ENCODE measurements around the gene MATN4. TPM values are rescaled to one million over a fixed set of nuclear protein-coding genes. Genes with fewer than 3 reads are reported as not detected.

Gene MATN4
- total and polyA plus RNA-seq, 4 experiments from 2014 or later: not detected

- Histone ChIP-seq H3K27ac (ENCODE audit: low read depth, low read length) (no peak overlapping the region), H3K4me3 (ENCODE audit: low read length in 2 of 2) (no peak overlapping the region), H3K36me3 (ENCODE audit: insufficient read depth, low read length) (no peaks in the 10 kb centered on the region), H3K27me3 (ENCODE audit: insufficient read depth, low read length) (no peaks in the 10 kb centered on the region), H3K4me1 (ENCODE audit: insufficient read depth, low read length) (peaks cover 11% of the 10 kb centered on the region), H3K9me3 (ENCODE audit: control insufficient read depth in 1 of 2, low read length in 2 of 2) (no peaks in the 10 kb centered on the region)
- Mint-ChIP-seq H3K4me3 (peak overlapping the region in 1 of 8 donors; percentile 43), H3K27me3 (peaks cover 8 to 35% of the 10 kb centered on the region in 2 donors), H3K36me3 (no peaks in the 10 kb centered on the region), H3K9me3 (no peaks in the 10 kb centered on the region), H3K4me1 (peaks cover 2 to 8% (median 4%) of the 10 kb centered on the region in 4 donors), H3K27ac (no peak overlapping the region)
- intact Hi-C loops (cut with micrococcal nuclease): loop anchor here (2.0 to 5.0 kb wide), 5 partner anchors 194 to 604 kb away; partner anchors contain the start of gene STK4
- POLR2A ChIA-PET (ENCODE audit: partially characterized antibody): interaction anchor here (1.0 kb wide), 1 partner anchor 72 kb away, joined by 3 read pairs; the partner anchor contains the start of gene SYS1
- DNase-seq: peak; percentile 54 to 63 (median 57)
- CTCF ChIA-PET (ENCODE audit: partially characterized antibody): interaction anchor here (0.6 to 6.6 kb wide), 17 partner anchors 10 to 905 kb away, joined by 3 to 70 read pairs (median 5); no protein-coding TSS in a partner anchor
Measured at GRCh38 chr20:45290677-45291355, 17.3 kb downstream of the MATN4 start.

GRCh38 chr20:45289942-45290676, 18.0 kb downstream of the MATN4 start:
- H3K27ac Mint-ChIP-seq: no peak overlapping the region
- H3K27me3 ChIP-seq (ENCODE audit: insufficient read depth, low read length): no peaks in the 10 kb centered on the region

GRCh38 chr20:45288860-45289259, 19.2 kb downstream of the MATN4 start:
- H3K27me3 Mint-ChIP-seq: peaks cover 6 to 30% of the 10 kb centered on the region in 2 donors

More at GRCh38 chr20:45289942-45290676, 18.0 kb downstream of the MATN4 start:
- Mint-ChIP-seq H3K36me3 (no peaks in the 10 kb centered on the region), H3K27me3 (peaks cover 8 to 35% of the 10 kb centered on the region in 2 donors), H3K9me3 (no peaks in the 10 kb centered on the region), H3K4me1 (peaks cover 2 to 8% (median 4%) of the 10 kb centered on the region in 4 donors), H3K4me3 (no peak overlapping the region)
- no peaks in the 10 kb centered on the region for H3K36me3 ChIP-seq (ENCODE audit: insufficient read depth, low read length)
- H3K9me3 ChIP-seq (ENCODE audit: control insufficient read depth in 1 of 2, low read length in 2 of 2): no peaks in the 10 kb centered on the region
- ChIA-PET POLR2A (ENCODE audit: partially characterized antibody) (interaction anchor here (1.0 kb wide), 1 partner anchor 73 kb away, joined by 3 read pairs; the partner anchor contains the start of gene SYS1), CTCF (ENCODE audit: partially characterized antibody) (interaction anchor here (0.9 to 6.6 kb wide), 15 partner anchors 9 to 606 kb away, joined by 3 to 70 read pairs (median 5); no protein-coding TSS in a partner anchor)
- intact Hi-C loops (cut with micrococcal nuclease): loop anchor here (2.0 to 5.0 kb wide), 5 partner anchors 193 to 603 kb away; partner anchors contain the start of gene STK4
- no peak overlapping the region for H3K27ac ChIP-seq (ENCODE audit: low read depth, low read length)
- H3K4me3 ChIP-seq (ENCODE audit: low read length in 2 of 2): no peak overlapping the region
- DNase-seq: no peak
- H3K4me1 ChIP-seq (ENCODE audit: insufficient read depth, low read length): peaks cover 11% of the 10 kb centered on the region

GRCh38 chr20:45288376-45288775, 19.7 kb downstream of the MATN4 start:
- Mint-ChIP-seq H3K4me1 (peaks cover 0 to 5% (median 0%) of the 10 kb centered on the region in 4 donors), H3K4me3 (no peak overlapping the region), H3K27me3 (peaks cover 6 to 29% of the 10 kb centered on the region in 2 donors), H3K36me3 (no peaks in the 10 kb centered on the region), H3K9me3 (no peaks in the 10 kb centered on the region), H3K27ac (no peak overlapping the region)
- Histone ChIP-seq H3K9me3 (ENCODE audit: control insufficient read depth in 1 of 2, low read length in 2 of 2) (no peaks in the 10 kb centered on the region), H3K27ac (ENCODE audit: low read depth, low read length) (no peak overlapping the region), H3K4me1 (ENCODE audit: insufficient read depth, low read length) (peaks cover 6% of the 10 kb centered on the region), H3K36me3 (ENCODE audit: insufficient read depth, low read length) (no peaks in the 10 kb centered on the region), H3K4me3 (ENCODE audit: low read length in 2 of 2) (no peak overlapping the region), H3K27me3 (ENCODE audit: insufficient read depth, low read length) (no peaks in the 10 kb centered on the region)
- ChIA-PET CTCF (ENCODE audit: partially characterized antibody) (no interaction called here), POLR2A (ENCODE audit: partially characterized antibody) (no interaction called here)
- DNase-seq: no peak
- intact Hi-C loops (cut with micrococcal nuclease): no loop called here

More at GRCh38 chr20:45288860-45289259, 19.2 kb downstream of the MATN4 start:
- Histone ChIP-seq H3K4me3 (ENCODE audit: low read length in 2 of 2) (no peak overlapping the region), H3K27me3 (ENCODE audit: insufficient read depth, low read length) (no peaks in the 10 kb centered on the region), H3K36me3 (ENCODE audit: insufficient read depth, low read length) (no peaks in the 10 kb centered on the region), H3K4me1 (ENCODE audit: insufficient read depth, low read length) (peaks cover 8% of the 10 kb centered on the region), H3K27ac (ENCODE audit: low read depth, low read length) (no peak overlapping the region), H3K9me3 (ENCODE audit: control insufficient read depth in 1 of 2, low read length in 2 of 2) (no peaks in the 10 kb centered on the region)
- Mint-ChIP-seq H3K4me1 (peaks cover under 1 to 5% (median 2%) of the 10 kb centered on the region in 4 donors), H3K36me3 (no peaks in the 10 kb centered on the region), H3K4me3 (no peak overlapping the region), H3K27ac (no peak overlapping the region), H3K9me3 (no peaks in the 10 kb centered on the region)
- POLR2A ChIA-PET (ENCODE audit: partially characterized antibody): no interaction called here
- CTCF ChIA-PET (ENCODE audit: partially characterized antibody): interaction anchor here (6.6 kb wide), 1 partner anchor 31 kb away, joined by 58 read pairs; no protein-coding TSS in a partner anchor
- intact Hi-C loops (cut with micrococcal nuclease): no loop called here
- no peak for DNase-seq

- DNase-seq: no peak
- Histone ChIP-seq H3K4me3 (ENCODE audit: low read length in 2 of 2) (no peak overlapping the region), H3K4me1 (ENCODE audit: insufficient read depth, low read length) (no peaks in the 10 kb centered on the region), H3K36me3 (ENCODE audit: insufficient read depth, low read length) (no peaks in the 10 kb centered on the region), H3K27me3 (ENCODE audit: insufficient read depth, low read length) (no peaks in the 10 kb centered on the region), H3K9me3 (ENCODE audit: control insufficient read depth in 1 of 2, low read length in 2 of 2) (no peaks in the 10 kb centered on the region), H3K27ac (ENCODE audit: low read depth, low read length) (no peak overlapping the region)
- Mint-ChIP-seq H3K9me3 (no peaks in the 10 kb centered on the region), H3K36me3 (no peaks in the 10 kb centered on the region), H3K27ac (no peak overlapping the region), H3K27me3 (peaks cover 11 to 36% of the 10 kb centered on the region in 2 donors), H3K4me3 (no peak overlapping the region), H3K4me1 (no peaks in the 10 kb centered on the region)
- intact Hi-C loops (cut with micrococcal nuclease): no loop called here
- ChIA-PET CTCF (ENCODE audit: partially characterized antibody) (interaction anchor here (10.3 kb wide), 1 partner anchor 9 kb away, joined by 70 read pairs; no protein-coding TSS in a partner anchor), POLR2A (ENCODE audit: partially characterized antibody) (no interaction called here)
Measured at GRCh38 chr20:45283551-45284057, 24.5 kb downstream of the MATN4 start.

- H3K27ac Mint-ChIP-seq: no peak overlapping the region
- POLR2A ChIA-PET (ENCODE audit: partially characterized antibody): no interaction called here
- CTCF ChIA-PET (ENCODE audit: partially characterized antibody): interaction anchor here (10.3 kb wide), 1 partner anchor 10 kb away, joined by 70 read pairs; no protein-coding TSS in a partner anchor
Measured at GRCh38 chr20:45282700-45283550, 25.2 kb downstream of the MATN4 start.

More at GRCh38 chr20:45282700-45283550, 25.2 kb downstream of the MATN4 start:
- no peaks in the 10 kb centered on the region for H3K9me3 Mint-ChIP-seq
- no peak overlapping the region for H3K4me3 ChIP-seq (ENCODE audit: low read length in 2 of 2)
- intact Hi-C loops (cut with micrococcal nuclease): no loop called here
- no peak for DNase-seq
- no peaks in the 10 kb centered on the region for H3K4me1 ChIP-seq (ENCODE audit: insufficient read depth, low read length)
- no peaks in the 10 kb centered on the region for H3K9me3 ChIP-seq (ENCODE audit: control insufficient read depth in 1 of 2, low read length in 2 of 2)
- no peak overlapping the region for H3K27ac ChIP-seq (ENCODE audit: low read depth, low read length)
- H3K4me3 Mint-ChIP-seq: no peak overlapping the region
- H3K4me1 Mint-ChIP-seq: no peaks in the 10 kb centered on the region
- H3K27me3 Mint-ChIP-seq: peaks cover 12 to 31% of the 10 kb centered on the region in 2 donors
- no peaks in the 10 kb centered on the region for H3K27me3 ChIP-seq (ENCODE audit: insufficient read depth, low read length)
- H3K36me3 ChIP-seq (ENCODE audit: insufficient read depth, low read length): no peaks in the 10 kb centered on the region
- H3K36me3 Mint-ChIP-seq: no peaks in the 10 kb centered on the region
